Smooth muscle cell (in vitro differentiated cells): ENCODE measurements around the gene PRCC. TPM values are rescaled to one million over a fixed set of nuclear protein-coding genes. Genes with fewer than 3 reads are reported as not detected.
A peak's percentile ranks its signal among the peaks of the same experiment; 100 is the strongest.

ENCODE experiments used
- DNase-seq: peaks from one replicate; lab custom pipeline; 2025; ENCODE audit not compliant: unreplicated experiment; lab: John Stamatoyannopoulos, UW
- H2AFZ ChIP-seq: fragments of 200-600 bp; sonication (generic); 2 replicates; pipeline ENCODE4 v1.6.0; 2016; ENCODE audit warnings: antibody characterized with exemption, low read depth, mild to moderate bottlenecking
- H3F3A ChIP-seq: fragments of 200-600 bp; sonication (generic); 2 replicates; pipeline ENCODE4 v1.6.0; 2017; ENCODE audit warnings: antibody characterized with exemption, low read depth
- H3K27ac ChIP-seq: fragments of 200-600 bp; sonication (generic); 2 replicates; pipeline ENCODE4 v1.5.1; 2016; ENCODE audit warnings: low read depth, mild to moderate bottlenecking
- H3K27me3 ChIP-seq: fragments of 200-600 bp; sonication (generic); 2 replicates; pipeline ENCODE4 v1.6.1; 2016; ENCODE audit warnings: low read depth, mild to moderate bottlenecking
- H3K36me3 ChIP-seq: fragments of 200-600 bp; sonication (generic); 2 replicates; pipeline ENCODE4 v1.5.1; 2016; ENCODE audit warnings: low read depth
- H3K4me1 ChIP-seq: fragments of 200-600 bp; sonication (generic); 2 replicates; pipeline ENCODE4 v1.5.1; 2016; ENCODE audit warnings: low read depth
- H3K4me2 ChIP-seq: fragments of 200-600 bp; sonication (generic); 2 replicates; pipeline ENCODE4 v1.6.0; 2016; ENCODE audit warnings: mild to moderate bottlenecking
- H3K4me3 ChIP-seq: fragments of 200-600 bp; sonication (generic); 2 replicates; pipeline ENCODE4 v1.5.1; 2016; ENCODE audit warnings: mild to moderate bottlenecking
- H3K79me2 ChIP-seq: fragments of 200-600 bp; sonication (generic); 2 replicates; pipeline ENCODE4 v1.6.0; 2016; ENCODE audit warnings: low read depth, mild to moderate bottlenecking
- H3K9ac ChIP-seq: fragments of 200-600 bp; sonication (generic); 2 replicates; pipeline ENCODE4 v1.6.0; 2016; ENCODE audit warnings: low read depth
- H3K9me3 ChIP-seq: fragments of 200-600 bp; sonication (generic); replicated peaks from 2 replicates; pipeline ENCODE4 v1.5.1; 2016; ENCODE audit warnings: low read depth
- H4K20me1 ChIP-seq: fragments of 200-600 bp; sonication (generic); 2 replicates; pipeline ENCODE4 v1.6.0; 2016; ENCODE audit warnings: low read depth
- CTCF ChIP-seq: fragments of 200-600 bp; sonication (generic); IDR thresholded peaks from 2 replicates; pipeline ENCODE4 v1.5.1; 2017; ENCODE audit warnings: borderline replicate concordance, mild to moderate bottlenecking, antibody characterized with exemption; ENCODE audit not compliant: insufficient read depth, poor library complexity, severe bottlenecking
- WGBS: methylation state at CpG from one replicate; pipeline ENCODE4 v1.1.7; 2016; ENCODE audit warnings: low lambda C conversion rate; 5-methylcytosine and 5-hydroxymethylcytosine counted together
- polyA plus RNA-seq: library from polyadenylated mRNA; unstranded; fragments of >200 nt; fragmentation: Nextera tagmentation; extraction: Ambion mirVana; gene quantifications from 2 replicates; pipeline ENCODE4 v1.2.1, GENCODE V29; 2016
- total RNA-seq: library from RNA; depleted of rRNA; stranded (reverse); fragments of >200 nt; gene quantifications from 2 replicates; pipeline ENCODE4 v1.2.3, GENCODE V29; 2014

Gene PRCC
- total and polyA plus RNA-seq, 2 experiments from 2014 or later, result 37.7 to 68.7 TPM

GRCh38 chr1:156822680-156823079 lies 55.3 kb downstream of the PRCC start:
- peaks cover 21% of the 10 kb centered on the region for H3F3A ChIP-seq

GRCh38 chr1:156823210-156823790 lies 56.0 kb downstream of the PRCC start:
- peaks cover 15% of the 10 kb centered on the region for H3F3A ChIP-seq
- WGBS, result 85% methylated on average over 5 of the region's 5 CpGs
- H3K4me2 ChIP-seq, result peak overlapping the region; percentile 59
- H3K4me1 ChIP-seq, result no peaks in the 10 kb centered on the region
- no peak overlapping the region for H3K9ac ChIP-seq
- H2AFZ ChIP-seq, result no peak overlapping the region
- no peak for TF ChIP-seq CTCF
- H3K36me3 ChIP-seq, result no peaks in the 10 kb centered on the region
- no peak overlapping the region for H3K4me3 ChIP-seq
- H3K79me2 ChIP-seq, result no peaks in the 10 kb centered on the region
- no peak overlapping the region for H3K27ac ChIP-seq
- no peaks in the 10 kb centered on the region for H3K9me3 ChIP-seq
- DNase-seq, result no peak
- H3K27me3 ChIP-seq, result no peaks in the 10 kb centered on the region
- no peaks in the 10 kb centered on the region for H4K20me1 ChIP-seq

More at GRCh38 chr1:156822680-156823079, 55.3 kb downstream of the PRCC start:
- H3K27ac ChIP-seq, result peak overlapping the region; percentile 90
- no peaks in the 10 kb centered on the region for H3K4me1 ChIP-seq
- DNase-seq, result no peak
- H3K36me3 ChIP-seq, result no peaks in the 10 kb centered on the region
- H3K27me3 ChIP-seq, result no peaks in the 10 kb centered on the region
- no peaks in the 10 kb centered on the region for H3K9me3 ChIP-seq
- TF ChIP-seq CTCF, result no peak
- no peak overlapping the region for H3K4me3 ChIP-seq
- peak overlapping the region; percentile 59 for H3K4me2 ChIP-seq
- no peaks in the 10 kb centered on the region for H4K20me1 ChIP-seq
- H2AFZ ChIP-seq, result no peak overlapping the region
- WGBS, result 89% methylated on average over 1 of the region's 1 CpG
- no peak overlapping the region for H3K9ac ChIP-seq
- H3K79me2 ChIP-seq, result no peaks in the 10 kb centered on the region

- no peak overlapping the region for H3K4me2 ChIP-seq
- no peak for DNase-seq
- no peaks in the 10 kb centered on the region for H3K4me1 ChIP-seq
- peaks cover 2% of the 10 kb centered on the region for H3K27me3 ChIP-seq
- H3F3A ChIP-seq, result peaks cover 3% of the 10 kb centered on the region
- no peak for TF ChIP-seq CTCF
- no peak overlapping the region for H3K27ac ChIP-seq
- no peaks in the 10 kb centered on the region for H4K20me1 ChIP-seq
- H2AFZ ChIP-seq, result no peak overlapping the region
- no peak overlapping the region for H3K4me3 ChIP-seq
- H3K36me3 ChIP-seq, result no peaks in the 10 kb centered on the region
- WGBS, result 36% methylated on average over 1 of the region's 1 CpG
- no peaks in the 10 kb centered on the region for H3K9me3 ChIP-seq
- H3K9ac ChIP-seq, result no peak overlapping the region
- no peaks in the 10 kb centered on the region for H3K79me2 ChIP-seq
These were observed 59.3 kb downstream of the PRCC start for GRCh38 chr1:156826630-156827029.
